ENCODE measurements around the gene TLCD3B.

Gene TLCD3B

GRCh38 chr16:30004811-30005242 lies 26.2 kb downstream of the TLCD3B start:
- no peak for DNase-seq (ENCODE audit: low spot score)

GRCh38 chr16:30004424-30004776 lies 26.7 kb downstream of the TLCD3B start:
- no peak for DNase-seq (ENCODE audit: low spot score)

DNA sequence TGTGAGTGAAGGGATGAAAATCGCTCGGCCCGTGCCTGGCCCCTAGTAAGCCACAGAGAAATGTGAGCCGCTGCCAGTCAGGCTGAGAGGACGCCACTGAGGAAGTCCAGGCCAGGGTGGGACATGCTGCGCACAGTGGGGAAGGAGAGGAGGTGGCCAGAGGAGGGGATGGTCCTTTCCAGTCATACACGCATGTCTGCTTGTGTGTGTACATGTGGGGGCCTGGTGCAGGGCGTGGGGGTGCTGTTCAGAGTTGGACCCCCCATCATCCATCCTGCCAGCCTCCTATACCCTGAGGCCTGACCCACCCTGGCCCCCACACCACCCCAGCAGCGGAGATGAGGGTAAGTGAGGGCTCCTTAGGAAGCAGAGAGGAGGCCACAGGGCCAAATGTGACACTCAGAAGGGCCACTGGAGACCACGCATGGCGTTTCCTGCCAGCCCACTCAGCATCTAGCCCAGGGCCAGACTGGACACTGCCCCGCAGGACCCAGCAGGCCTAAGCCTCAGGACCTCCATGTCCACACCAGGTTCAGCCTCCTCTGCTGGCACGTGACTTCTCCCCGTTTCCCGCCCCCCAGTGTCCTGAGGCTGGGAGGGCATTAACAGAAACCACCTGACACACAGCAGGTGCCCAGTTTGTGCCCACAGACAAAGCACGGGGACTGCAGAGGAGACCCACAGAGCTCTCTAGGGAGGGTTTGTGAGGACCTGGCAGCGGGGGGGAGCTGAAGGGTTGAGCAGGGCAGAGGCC lies 27.2 kb downstream of the TLCD3B start:
- no peak for DNase-seq (ENCODE audit: low spot score)

- DNase-seq (ENCODE audit: low spot score): no peak
Measured at GRCh38 chr16:30002614-30003346, 28.3 kb downstream of the TLCD3B start.

DNA sequence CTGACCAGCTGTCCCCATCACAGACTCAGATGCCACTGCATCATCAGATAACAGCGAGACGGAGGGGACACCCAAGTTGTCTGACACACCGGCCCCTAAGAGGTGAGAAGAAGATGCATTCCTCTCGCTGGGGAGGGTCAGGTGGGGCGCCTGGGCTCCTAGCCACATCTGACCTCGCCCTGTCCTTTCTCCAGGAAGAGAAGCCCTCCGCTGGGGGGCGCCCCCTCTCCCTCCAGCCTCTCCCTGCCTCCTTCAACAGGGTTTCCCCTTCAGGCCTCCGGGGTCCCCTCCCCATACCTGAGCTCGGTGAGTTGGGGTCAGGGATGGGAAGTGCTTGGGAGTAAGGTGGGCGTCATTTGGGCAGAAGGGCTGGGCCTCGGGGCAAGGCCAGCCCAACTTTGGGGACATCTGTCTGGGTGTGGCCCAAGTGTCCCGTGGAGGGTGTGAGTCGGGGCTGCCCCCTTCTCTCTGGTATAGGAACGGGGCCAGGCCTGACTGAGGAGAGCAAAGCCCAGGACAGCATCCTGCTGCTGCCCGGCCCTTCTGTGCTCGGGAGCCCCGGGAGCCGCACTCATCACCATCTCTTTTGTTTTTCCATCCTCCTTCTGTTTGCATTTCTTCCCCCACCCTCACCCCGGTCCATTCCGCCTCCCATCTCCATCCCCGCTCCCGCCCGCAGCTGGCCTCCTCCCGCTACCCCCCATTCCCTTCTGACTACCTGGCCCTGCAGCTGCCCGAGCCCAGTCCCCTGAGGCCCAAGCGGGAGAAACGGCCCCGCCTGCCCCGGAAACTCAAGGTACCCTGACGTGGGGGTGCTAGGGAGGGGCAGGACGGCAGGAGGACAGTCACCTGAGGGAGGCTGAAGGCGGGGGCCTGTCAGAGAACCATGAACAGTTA lies 30.1 kb downstream of the TLCD3B start:
- DNase-seq (ENCODE audit: low spot score): no peak

DNA sequence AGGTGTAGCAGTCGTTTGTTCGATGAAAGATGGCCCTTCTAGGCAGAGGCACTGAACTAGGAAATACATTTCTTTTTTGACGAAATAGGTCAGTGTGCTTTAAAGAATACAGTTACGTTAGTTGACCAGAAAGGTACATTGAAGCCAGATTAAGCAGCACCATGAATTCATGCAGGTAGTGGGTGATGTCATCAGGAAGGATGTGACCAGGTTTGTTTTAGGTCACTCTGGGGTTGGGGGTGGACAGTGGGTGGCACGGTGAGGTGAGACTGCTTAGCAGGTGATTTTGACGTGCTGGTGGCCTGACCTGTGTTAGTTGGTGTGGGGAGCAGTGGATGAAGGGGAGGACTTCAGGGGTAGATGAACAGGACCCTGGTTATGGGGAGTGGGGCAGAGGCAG lies 31.5 kb downstream of the TLCD3B start:
- DNase-seq (ENCODE audit: low spot score): no peak

GRCh38 chr16:29996766-29997250 lies 34.3 kb downstream of the TLCD3B start:
- DNase-seq (ENCODE audit: low spot score): no peak

- DNase-seq (ENCODE audit: low spot score): peak; percentile 96
Measured at GRCh38 chr16:29995911-29996765, 34.9 kb downstream of the TLCD3B start, which contains the start of gene INO80E. Gene INO80E (plus strand): TSS chr16:29996241. CDS start chr16:29996311, 70 bp downstream.

GRCh38 chr16:29995324-29995910 lies 35.7 kb downstream of the TLCD3B start, which contains the start of gene HIRIP3:
Gene HIRIP3 (minus strand): TSS chr16:29995617. CDS start chr16:29995605, 12 bp downstream.
- peak; percentile 78 for DNase-seq (ENCODE audit: low spot score)

- DNase-seq (ENCODE audit: low spot score): peak; percentile 69
Measured at GRCh38 chr16:29994600-29995323, 36.3 kb downstream of the TLCD3B start.

- no peak for DNase-seq (ENCODE audit: low spot score)
Measured at GRCh38 chr16:29993903-29994599, 37.0 kb downstream of the TLCD3B start.

DNA sequence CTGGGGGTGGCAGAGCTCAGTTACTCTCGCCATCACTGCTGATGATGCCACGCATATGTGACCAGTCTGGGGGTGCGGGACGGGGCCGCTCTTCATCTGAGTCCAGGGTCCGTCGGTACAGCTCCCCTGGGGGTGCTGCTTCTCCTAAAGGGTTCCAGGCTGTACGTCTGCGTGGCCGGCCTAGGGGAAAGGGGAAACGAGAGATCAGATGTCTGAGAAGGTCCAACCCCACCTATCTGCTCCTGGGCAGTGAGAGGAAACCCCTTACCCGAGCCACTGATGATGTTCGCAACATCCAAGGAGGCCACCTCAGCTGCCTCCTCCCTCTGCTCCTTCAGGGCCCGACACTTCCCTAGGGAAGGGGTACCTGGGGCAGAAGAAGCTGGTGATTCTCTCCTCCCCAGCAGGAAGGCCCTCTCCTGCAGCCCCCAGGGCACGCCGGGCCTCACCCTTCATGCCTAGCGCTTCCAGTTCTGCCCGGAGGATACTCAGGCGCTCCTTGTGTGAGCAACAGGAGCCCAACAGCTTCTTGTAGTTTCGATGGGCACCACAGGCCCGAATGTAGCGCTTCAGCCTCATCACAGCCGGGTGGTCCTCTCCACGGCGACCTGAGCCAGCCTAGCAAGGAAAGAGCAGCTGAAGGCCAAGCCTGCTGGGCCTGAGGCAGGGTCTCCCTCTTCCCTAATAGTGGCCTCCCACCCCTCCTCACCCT lies 37.7 kb downstream of the TLCD3B start:
- DNase-seq (ENCODE audit: low spot score): no peak

DNA sequence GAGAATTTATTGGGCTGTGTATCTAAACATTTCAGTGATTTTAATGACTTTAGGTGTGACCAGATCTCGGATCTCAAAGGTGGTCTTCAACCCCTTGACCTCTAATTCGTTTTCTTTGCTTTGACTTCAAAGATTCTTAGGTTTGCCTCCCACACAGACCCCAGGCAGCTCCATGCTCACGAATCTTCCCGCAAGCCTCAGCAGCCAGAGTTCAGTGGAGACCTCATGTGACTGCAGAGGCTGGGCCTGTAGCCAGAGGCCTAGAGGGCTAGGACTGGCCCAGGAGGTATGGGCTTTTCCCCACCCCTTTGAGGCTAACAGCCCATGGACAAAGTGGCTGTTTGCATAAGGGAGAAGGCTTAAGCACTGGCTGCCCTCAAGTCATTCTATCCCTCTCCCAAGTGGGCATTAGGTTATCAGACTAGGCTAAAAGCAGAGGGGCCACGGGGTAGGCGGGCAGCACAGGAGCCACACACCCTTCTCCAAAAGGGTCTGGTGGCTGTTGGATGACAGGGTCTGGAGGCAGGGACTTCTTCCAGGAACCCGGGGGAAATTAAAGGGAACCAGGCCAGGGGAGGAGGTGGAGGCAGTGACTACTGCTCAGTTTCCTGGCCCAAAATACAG lies 38.6 kb downstream of the TLCD3B start:
- DNase-seq (ENCODE audit: low spot score): no peak

DNA sequence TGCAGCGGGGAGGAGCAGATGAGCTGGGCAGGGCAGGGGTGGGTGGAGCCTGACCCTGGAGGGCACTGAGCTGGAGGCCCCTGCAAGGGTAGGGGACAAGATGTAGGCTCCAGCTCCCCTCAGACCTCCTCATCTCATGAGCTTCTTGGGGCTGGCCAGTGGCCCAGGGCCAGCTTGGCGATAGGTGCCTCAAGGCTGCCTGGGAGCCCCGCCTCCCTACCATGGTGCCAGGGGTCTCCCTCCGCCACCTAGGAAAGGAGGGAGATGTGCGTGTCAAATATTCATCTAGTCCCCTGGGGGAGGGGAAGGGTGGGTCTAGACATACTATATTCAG lies 39.5 kb downstream of the TLCD3B start:
- no peak for DNase-seq (ENCODE audit: low spot score)

DNA sequence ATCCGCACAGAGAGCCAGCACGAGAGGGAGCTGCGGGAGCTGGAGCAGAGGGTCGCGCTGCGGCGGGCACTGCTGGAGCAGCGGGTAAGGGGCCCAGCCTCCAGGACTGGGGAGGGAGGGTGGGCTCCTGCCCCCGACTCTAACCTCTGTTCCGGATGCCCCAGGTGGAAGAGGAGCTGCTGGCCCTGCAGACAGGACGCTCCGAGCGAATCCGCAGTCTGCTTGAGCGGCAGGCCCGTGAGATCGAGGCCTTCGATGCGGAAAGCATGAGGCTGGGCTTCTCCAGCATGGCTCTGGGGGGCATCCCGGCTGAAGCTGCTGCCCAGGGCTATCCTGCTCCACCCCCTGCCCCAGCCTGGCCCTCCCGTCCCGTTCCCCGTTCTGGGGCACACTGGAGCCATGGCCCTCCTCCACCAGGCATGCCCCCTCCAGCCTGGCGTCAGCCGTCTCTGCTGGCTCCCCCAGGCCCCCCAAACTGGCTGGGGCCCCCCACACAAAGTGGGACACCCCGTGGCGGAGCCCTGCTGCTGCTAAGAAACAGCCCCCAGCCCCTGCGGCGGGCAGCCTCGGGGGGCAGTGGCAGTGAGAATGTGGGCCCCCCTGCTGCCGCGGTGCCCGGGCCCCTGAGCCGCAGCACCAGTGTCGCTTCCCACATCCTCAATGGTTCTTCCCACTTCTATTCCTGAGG lies 40.0 kb downstream of the TLCD3B start:
- no peak for DNase-seq (ENCODE audit: low spot score)

GRCh38 chr16:29990034-29990433 lies 41.0 kb downstream of the TLCD3B start:
- no peak for DNase-seq (ENCODE audit: low spot score)

DNA sequence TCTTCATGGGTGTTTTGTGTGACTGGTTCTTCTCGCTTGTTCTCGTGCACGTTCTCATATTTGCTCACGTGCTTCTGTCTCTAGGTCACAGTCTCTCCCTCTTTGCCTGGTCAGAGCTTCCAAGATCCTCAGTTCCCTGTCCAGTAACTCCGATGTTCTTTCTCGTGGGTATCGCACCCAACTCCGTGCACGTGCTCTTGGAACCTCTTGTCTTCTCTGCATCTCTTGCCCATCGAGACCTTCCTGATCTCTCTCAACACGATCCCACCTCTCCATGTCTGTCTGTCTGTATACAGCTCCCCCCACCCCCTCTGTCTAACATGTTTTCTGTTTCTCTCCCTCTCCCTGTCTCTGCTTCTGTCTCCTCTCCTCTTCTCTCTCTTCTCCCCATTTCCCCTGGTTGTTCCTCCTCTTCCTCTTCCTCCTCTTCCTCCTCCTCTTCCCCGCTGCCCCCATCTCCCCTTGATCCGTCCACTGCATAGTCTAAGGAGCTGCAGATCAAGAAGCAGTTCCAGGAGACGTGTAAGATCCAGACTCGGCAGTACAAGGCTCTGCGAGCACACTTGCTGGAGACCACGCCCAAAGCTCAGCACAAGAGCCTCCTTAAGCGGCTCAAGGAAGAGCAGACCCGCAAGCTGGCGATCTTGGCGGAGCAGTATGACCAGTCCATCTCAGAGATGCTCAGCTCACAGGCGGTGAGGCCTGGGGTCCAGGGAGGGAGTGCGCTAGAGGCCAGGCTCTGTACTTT lies 41.8 kb downstream of the TLCD3B start:
- DNase-seq (ENCODE audit: low spot score): no peak

Data from kidney tubule cell (primary cell).